ENCODE measurements around the gene BLTP3A.

GRCh38 chr6:34757687-34758274 is 34.1 kb upstream of the BLTP3A start:
- no peak for TF ChIP-seq EZH2 (IDR thresholded peaks at IDR 0.05; ENCODE audit: insufficient read depth, poor library complexity, severe bottlenecking)
- TF ChIP-seq EZH2phosphoT487 (IDR thresholded peaks at IDR 0.05; ENCODE audit: insufficient read depth, low read depth): no peak

All from GM23248 (cell line).